Lower lobe of right lung (tissue), 2 donors: ENCODE measurements around the gene PLXNA3. TPM values are rescaled to one million over a fixed set of nuclear protein-coding genes. Genes with fewer than 3 reads are reported as not detected.

Experiments used
- ATAC-seq, 2 donors: fragments of 200-7000 bp; cut with Tn5 transposase; one replicate each; pipeline ENCODE4 v1.9.1; 2020 to 2022; ENCODE audit warnings: mild to moderate bottlenecking in 2 of 2, moderate library complexity in 2 of 2
- DNase-seq: peaks from one replicate; pipeline ENCODE4 v3.0.0-alpha.2; 2020
- H3K27ac ChIP-seq: fragments of 200-600 bp; one replicate; pipeline ENCODE4 v1.8.0; 2022
- H3K27me3 ChIP-seq: fragments of 200-600 bp; one replicate; pipeline ENCODE4 v1.8.0; 2022; ENCODE audit warnings: low read depth
- H3K36me3 ChIP-seq: fragments of 200-600 bp; one replicate; pipeline ENCODE4 v1.8.0; 2022; ENCODE audit warnings: mild to moderate bottlenecking
- H3K4me1 ChIP-seq: fragments of 200-600 bp; one replicate; pipeline ENCODE4 v1.8.0; 2022
- H3K4me3 ChIP-seq: fragments of 200-600 bp; one replicate; pipeline ENCODE4 v1.8.0; 2022; ENCODE audit warnings: mild to moderate bottlenecking
- H3K9me3 ChIP-seq: fragments of 200-600 bp; one replicate; pipeline ENCODE4 v1.8.0; 2022
- intact Hi-C: fragments of 100-400 bp; cut with DNase I; formaldehyde crosslinking; loops from one replicate; pipeline ENCODE4 v1.11.0; 2022
- total RNA-seq: library from RNA; stranded (reverse); fragmentation: NEBNext Ultra II Directional; extraction: Animal tissue kit (Norgen Biotek cat#: 25700); gene quantifications from one replicate; pipeline ENCODE4 v1.2.1, GENCODE V29; 2021
- TF ChIP-seq, protein P1 (sequence below): fragments of 200-600 bp; IDR thresholded peaks from one replicate; pipeline ENCODE4 v1.8.0; 2022; ENCODE audit warnings: antibody characterized with exemption, mild to moderate bottlenecking
- donor health status: DM: no; HTN: yes; CAD: no; lungs with severe emphysema.

The PLXNA3 gene
- total RNA-seq, 1 donor from 2014 or later, result 49.0 TPM

DNA sequence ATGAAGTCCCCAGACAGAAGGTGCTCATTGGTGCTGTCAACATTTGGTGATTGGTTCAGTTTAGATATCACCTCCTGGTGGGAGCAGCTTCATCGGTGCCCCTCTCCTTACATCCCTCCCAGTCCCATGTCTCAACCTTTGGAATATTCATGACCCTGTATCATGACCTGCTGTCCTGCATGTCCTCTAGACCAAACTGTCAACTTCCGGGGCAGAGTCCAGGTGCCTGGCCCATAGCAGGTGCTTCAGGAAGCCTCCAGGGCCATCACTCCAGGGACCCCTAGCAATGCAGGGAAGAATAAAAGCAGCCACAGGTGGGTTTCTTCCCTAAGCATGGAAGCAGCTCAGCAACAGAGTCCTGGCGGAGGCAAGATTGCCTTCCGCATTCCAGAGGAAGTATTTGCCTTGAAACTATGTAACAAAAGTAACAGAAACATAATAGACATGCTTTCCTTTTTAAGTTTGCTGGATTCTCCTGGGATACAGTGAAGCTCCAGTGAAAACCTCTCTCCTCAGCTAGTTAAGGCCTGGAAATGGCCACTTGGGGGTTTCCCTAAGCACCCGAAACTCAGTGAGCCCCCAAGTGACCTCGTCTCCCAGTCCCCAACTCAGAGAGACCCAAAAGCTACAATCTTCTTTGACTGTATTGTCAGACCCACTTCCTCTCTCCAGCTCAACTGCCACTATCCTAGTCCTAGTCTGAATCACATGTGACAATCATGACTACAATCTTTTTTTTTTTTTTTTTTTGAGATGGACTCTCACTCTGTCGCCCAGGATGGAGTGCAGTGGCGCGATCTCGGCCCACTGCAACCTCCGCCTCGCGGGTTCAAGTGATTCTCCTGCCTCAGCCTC is 30.9 kb upstream of the PLXNA3 start:
- intact Hi-C loops, result no loop called here
- H3K27me3 ChIP-seq, result no peaks in the 10 kb centered on the region
- H3K4me3 ChIP-seq, result peak overlapping the region; percentile 77
- no peaks in the 10 kb centered on the region for H3K9me3 ChIP-seq
- ATAC-seq, result no peak
- H3K27ac ChIP-seq, result peak overlapping the region; percentile 31
- TF ChIP-seq, protein P1, sequence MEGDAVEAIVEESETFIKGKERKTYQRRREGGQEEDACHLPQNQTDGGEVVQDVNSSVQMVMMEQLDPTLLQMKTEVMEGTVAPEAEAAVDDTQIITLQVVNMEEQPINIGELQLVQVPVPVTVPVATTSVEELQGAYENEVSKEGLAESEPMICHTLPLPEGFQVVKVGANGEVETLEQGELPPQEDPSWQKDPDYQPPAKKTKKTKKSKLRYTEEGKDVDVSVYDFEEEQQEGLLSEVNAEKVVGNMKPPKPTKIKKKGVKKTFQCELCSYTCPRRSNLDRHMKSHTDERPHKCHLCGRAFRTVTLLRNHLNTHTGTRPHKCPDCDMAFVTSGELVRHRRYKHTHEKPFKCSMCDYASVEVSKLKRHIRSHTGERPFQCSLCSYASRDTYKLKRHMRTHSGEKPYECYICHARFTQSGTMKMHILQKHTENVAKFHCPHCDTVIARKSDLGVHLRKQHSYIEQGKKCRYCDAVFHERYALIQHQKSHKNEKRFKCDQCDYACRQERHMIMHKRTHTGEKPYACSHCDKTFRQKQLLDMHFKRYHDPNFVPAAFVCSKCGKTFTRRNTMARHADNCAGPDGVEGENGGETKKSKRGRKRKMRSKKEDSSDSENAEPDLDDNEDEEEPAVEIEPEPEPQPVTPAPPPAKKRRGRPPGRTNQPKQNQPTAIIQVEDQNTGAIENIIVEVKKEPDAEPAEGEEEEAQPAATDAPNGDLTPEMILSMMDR, result no peak
- DNase-seq, result no peak
- peaks cover 23% of the 10 kb centered on the region for H3K4me1 ChIP-seq
- H3K36me3 ChIP-seq, result peaks cover 2% of the 10 kb centered on the region

DNA sequence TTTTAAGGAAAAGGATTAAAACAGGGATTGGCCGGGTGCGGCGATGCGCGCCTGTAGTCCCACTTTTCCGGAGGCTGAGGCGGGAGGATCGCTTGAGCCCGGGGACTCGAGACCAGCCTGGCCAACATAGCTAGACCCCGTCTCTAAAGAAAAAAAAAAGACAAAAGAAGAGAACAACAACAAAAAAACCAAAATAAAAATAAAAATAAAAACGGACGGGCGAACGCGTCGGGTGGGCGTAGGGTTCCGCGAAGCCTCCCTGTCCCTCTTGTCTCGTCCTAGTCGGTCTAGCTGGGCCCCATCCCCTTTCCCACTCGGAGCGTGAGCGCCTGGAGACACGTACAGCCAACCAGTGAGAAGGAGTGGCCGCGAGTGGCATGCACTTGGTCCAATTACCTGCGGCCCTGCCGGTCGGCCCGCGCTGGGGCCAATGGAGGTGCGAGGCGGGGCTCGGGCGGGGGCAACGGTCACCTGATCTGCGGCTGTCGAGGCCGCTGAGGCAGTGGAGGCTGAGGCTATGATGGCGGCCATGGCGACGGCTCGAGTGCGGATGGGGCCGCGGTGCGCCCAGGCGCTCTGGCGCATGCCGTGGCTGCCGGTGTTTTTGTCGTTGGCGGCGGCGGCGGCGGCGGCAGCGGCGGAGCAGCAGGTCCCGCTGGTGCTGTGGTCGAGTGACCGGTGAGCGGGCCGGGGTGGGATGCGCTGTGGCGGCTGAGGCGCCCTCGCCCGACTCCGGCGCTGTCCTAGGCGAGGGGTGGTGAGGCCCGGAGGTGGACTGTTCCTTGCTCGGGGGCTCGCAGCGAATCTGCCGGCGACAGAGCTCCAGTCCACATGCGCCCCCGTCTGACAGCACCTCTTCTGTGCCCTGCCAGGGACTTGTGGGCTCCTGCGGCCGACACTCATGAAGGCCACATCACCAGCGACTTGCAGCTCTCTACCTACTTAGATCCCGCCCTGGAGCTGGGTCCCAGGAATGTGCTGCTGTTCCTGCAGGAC is 29.6 kb upstream of the PLXNA3 start, which contains the start of gene ATP6AP1:
Gene ATP6AP1, plus strand, starts transcription at position 502 of the 996 bp plus-strand sequence. Its CDS starts 16 bp downstream, at position 518.
- no peaks in the 10 kb centered on the region for H3K27me3 ChIP-seq
- peaks cover 23% of the 10 kb centered on the region for H3K4me1 ChIP-seq
- peak within 1 kb of the TSS; percentile 77 for H3K4me3 ChIP-seq
- TF ChIP-seq, protein P1, result no peak
- peaks cover 15% of the 10 kb centered on the region for H3K36me3 ChIP-seq
- ATAC-seq, result peak; percentile 98 to 99
- no peaks in the 10 kb centered on the region for H3K9me3 ChIP-seq
- intact Hi-C loops, result no loop called here
- DNase-seq, result peak; percentile 95
- H3K27ac ChIP-seq, result peak within 1 kb of the TSS; percentile 83

DNA sequence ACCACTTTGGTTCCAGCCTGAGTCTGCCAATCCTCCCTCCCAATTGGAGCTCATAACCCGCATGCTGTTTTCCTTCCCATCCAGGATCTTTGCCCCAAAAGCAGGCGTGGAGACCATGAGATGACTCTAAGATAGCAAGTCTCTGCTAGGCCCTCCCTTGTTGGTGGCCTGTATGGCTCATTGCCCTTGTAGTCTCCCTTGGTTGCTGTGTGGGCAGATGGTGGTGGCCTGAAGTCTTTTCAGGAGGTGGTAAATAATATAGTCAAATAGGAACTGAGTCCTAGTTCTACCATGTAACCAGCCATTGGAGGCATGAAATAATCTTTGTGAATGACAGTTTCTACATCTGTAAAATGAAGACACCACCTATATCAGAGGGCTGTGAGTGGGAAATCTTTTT is 28.4 kb upstream of the PLXNA3 start:
- no peak overlapping the region for H3K27ac ChIP-seq

DNA sequence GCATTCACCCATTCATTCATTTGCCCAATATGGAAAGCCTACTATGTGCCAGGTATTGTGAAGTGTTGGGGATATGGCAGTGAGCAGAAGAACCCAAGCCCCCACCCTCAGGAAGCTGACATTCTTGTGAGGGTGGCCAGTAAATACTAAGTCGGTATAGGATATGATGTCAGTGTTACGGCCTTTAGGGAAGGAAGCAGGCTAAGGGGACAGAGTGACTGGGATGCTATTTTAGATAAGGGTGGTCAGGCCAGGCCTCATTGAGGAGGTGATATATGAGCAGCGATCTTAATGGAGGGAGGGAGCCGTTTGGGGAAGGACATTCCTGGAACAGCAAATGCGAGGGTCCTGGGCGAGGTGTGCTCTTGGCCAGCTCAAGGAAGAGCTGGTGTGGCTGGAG is 27.6 kb upstream of the PLXNA3 start:
- no peak overlapping the region for H3K4me3 ChIP-seq
- peaks cover 23% of the 10 kb centered on the region for H3K4me1 ChIP-seq
- TF ChIP-seq, protein P1, result no peak
- H3K27ac ChIP-seq, result no peak overlapping the region
- H3K27me3 ChIP-seq, result no peaks in the 10 kb centered on the region
- H3K36me3 ChIP-seq, result peaks cover 35% of the 10 kb centered on the region
- intact Hi-C loops, result no loop called here
- ATAC-seq, result no peak
- no peaks in the 10 kb centered on the region for H3K9me3 ChIP-seq
- no peak for DNase-seq

More for the DNA sequence above, 28.4 kb upstream of the PLXNA3 start:
- ATAC-seq (no peak), DNase-seq (no peak)
- Histone ChIP-seq H3K27me3 (no peaks in the 10 kb centered on the region), H3K4me1 (peaks cover 23% of the 10 kb centered on the region), H3K9me3 (no peaks in the 10 kb centered on the region), H3K4me3 (peak overlapping the region; percentile 77), H3K36me3 (peaks cover 28% of the 10 kb centered on the region)
- TF ChIP-seq, protein P1, result no peak
- intact Hi-C loops, result no loop called here

DNA sequence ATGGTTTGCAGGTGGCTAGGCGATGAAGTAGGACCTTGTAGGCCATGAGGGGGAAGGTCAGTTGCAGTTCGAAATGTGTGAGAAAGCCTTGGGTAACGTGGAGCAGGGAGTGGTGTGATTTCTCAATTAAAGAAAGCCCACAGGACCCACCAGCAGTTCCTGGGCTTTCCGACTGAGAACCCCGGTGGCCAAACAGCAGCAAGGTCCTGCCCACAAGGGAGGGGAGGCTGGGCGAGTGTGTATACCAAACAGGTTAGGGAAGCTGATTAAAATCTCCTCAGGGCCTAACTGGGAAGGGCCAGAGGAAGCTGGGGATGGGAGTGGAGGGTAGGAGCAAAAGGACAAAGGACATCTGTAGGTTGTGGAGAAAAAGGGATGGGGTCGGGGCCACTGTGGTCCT is 27.2 kb upstream of the PLXNA3 start:
- Histone ChIP-seq H3K27me3 (no peaks in the 10 kb centered on the region), H3K4me3 (peak overlapping the region; percentile 11), H3K4me1 (peaks cover 23% of the 10 kb centered on the region), H3K9me3 (no peaks in the 10 kb centered on the region), H3K36me3 (peaks cover 35% of the 10 kb centered on the region), H3K27ac (no peak overlapping the region)
- peak in 1 of 2 donors; percentile 4 for ATAC-seq
- TF ChIP-seq, protein P1, result no peak
- intact Hi-C loops, result no loop called here
- peak; percentile 64 for DNase-seq
